MCF 10A (cell line): ENCODE data around the gene FRMD3. TPM values are rescaled to one million over a fixed set of nuclear protein-coding genes. Genes with fewer than 3 reads are reported as not detected.

Source experiments
- BruUV-seq: library from RNA; stranded (reverse); fragments of 400-500 nt; replicated peaks from 2 replicates; lab custom pipeline; 2021; lab: Mats Ljungman, UMichigan
- CTCF ChIA-PET: fragments of 300-600 bp; sonication (Branson Sonifier 250); formaldehyde crosslinking; extraction: SDS; loops from one replicate; lab custom pipeline; 2021; ENCODE audit warnings: antibody characterized with exemption, inconsistent platforms; lab: Yijun Ruan, JAX
- POLR2A ChIA-PET: fragments of 300-600, 350-650 bp; sonication (Branson Sonifier 250); formaldehyde crosslinking; extraction: SDS; loops from one replicate; lab custom pipeline; 2020; ENCODE audit warnings: antibody characterized with exemption, inconsistent platforms; lab: Yijun Ruan, JAX
- DNase-seq: peaks from one replicate; pipeline ENCODE4 v3.0.0-alpha.2; 2018; ENCODE audit not compliant: unreplicated experiment
- H3K27ac Mint-ChIP-seq: one replicate; pipeline ENCODE4 v1.8.0; 2022; ENCODE audit warnings: mild to moderate bottlenecking, low read depth, mixed read lengths; ENCODE audit not compliant: unreplicated experiment
- H3K27me3 Mint-ChIP-seq: one replicate; pipeline ENCODE4 v1.8.0; 2022; ENCODE audit warnings: mixed read lengths; ENCODE audit not compliant: insufficient read depth, unreplicated experiment
- H3K36me3 Mint-ChIP-seq: one replicate; pipeline ENCODE4 v1.8.0; 2022; ENCODE audit warnings: mild to moderate bottlenecking, moderate library complexity, mixed read lengths; ENCODE audit not compliant: insufficient read depth, unreplicated experiment
- H3K4me1 Mint-ChIP-seq: one replicate; pipeline ENCODE4 v1.8.0; 2022; ENCODE audit warnings: mixed read lengths; ENCODE audit not compliant: insufficient read depth, unreplicated experiment
- H3K4me3 Mint-ChIP-seq: one replicate; pipeline ENCODE4 v1.8.0; 2022; ENCODE audit warnings: mild to moderate bottlenecking, moderate library complexity, mixed read lengths; ENCODE audit not compliant: unreplicated experiment
- H3K9me3 Mint-ChIP-seq: one replicate; pipeline ENCODE4 v1.8.0; 2022; ENCODE audit warnings: mixed read lengths; ENCODE audit not compliant: unreplicated experiment
- intact Hi-C: fragments of 100-400 bp; cut with micrococcal nuclease; formaldehyde crosslinking; loops from 2 replicates; pipeline ENCODE4 v1.14.1; 2022
- total RNA-seq: library from RNA; stranded (reverse); gene quantifications from 2 replicates; pipeline ENCODE4 v1.2.3, GENCODE V29; 2022
- TF ChIP-seq, protein P1 (sequence below): fragments of 200-600 bp; IDR thresholded peaks from one replicate; pipeline ENCODE4 v1.8.0; 2022; ENCODE audit warnings: antibody characterized with exemption, mild to moderate bottlenecking; ENCODE audit not compliant: unreplicated experiment

FRMD3 gene
- total RNA-seq, 1 experiment from 2014 or later: 0.28 TPM

- no peak overlapping the region for H3K27ac Mint-ChIP-seq
- no peaks in the 10 kb centered on the region for H3K4me1 Mint-ChIP-seq
- no peaks in the 10 kb centered on the region for H3K27me3 Mint-ChIP-seq
- no TSS peak for BruUV-seq
- TF ChIP-seq, protein P1, sequence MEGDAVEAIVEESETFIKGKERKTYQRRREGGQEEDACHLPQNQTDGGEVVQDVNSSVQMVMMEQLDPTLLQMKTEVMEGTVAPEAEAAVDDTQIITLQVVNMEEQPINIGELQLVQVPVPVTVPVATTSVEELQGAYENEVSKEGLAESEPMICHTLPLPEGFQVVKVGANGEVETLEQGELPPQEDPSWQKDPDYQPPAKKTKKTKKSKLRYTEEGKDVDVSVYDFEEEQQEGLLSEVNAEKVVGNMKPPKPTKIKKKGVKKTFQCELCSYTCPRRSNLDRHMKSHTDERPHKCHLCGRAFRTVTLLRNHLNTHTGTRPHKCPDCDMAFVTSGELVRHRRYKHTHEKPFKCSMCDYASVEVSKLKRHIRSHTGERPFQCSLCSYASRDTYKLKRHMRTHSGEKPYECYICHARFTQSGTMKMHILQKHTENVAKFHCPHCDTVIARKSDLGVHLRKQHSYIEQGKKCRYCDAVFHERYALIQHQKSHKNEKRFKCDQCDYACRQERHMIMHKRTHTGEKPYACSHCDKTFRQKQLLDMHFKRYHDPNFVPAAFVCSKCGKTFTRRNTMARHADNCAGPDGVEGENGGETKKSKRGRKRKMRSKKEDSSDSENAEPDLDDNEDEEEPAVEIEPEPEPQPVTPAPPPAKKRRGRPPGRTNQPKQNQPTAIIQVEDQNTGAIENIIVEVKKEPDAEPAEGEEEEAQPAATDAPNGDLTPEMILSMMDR: no peak
- POLR2A ChIA-PET: no interaction called here
- no peaks in the 10 kb centered on the region for H3K36me3 Mint-ChIP-seq
- intact Hi-C loops: no loop called here
- DNase-seq: no peak
- CTCF ChIA-PET: interaction anchor here (0.6 to 0.9 kb wide), 2 partner anchors 12 to 26 kb away, joined by 3 read pairs; no protein-coding TSS in a partner anchor
- H3K9me3 Mint-ChIP-seq: no peaks in the 10 kb centered on the region
- no peak overlapping the region for H3K4me3 Mint-ChIP-seq
Observed at GRCh38 chr9:83557317-83557716, 19.1 kb upstream of the FRMD3 start.

GRCh38 chr9:83554278-83554677, 16.1 kb upstream of the FRMD3 start:
- Mint-ChIP-seq H3K4me3 (no peak overlapping the region), H3K27ac (no peak overlapping the region), H3K36me3 (no peaks in the 10 kb centered on the region), H3K27me3 (no peaks in the 10 kb centered on the region), H3K9me3 (no peaks in the 10 kb centered on the region), H3K4me1 (no peaks in the 10 kb centered on the region)
- intact Hi-C loops: no loop called here
- CTCF ChIA-PET: interaction anchor here (0.6 to 0.7 kb wide), 2 partner anchors 187 to 280 kb away, joined by 3 read pairs; no protein-coding TSS in a partner anchor
- TF ChIP-seq, protein P1: no peak
- POLR2A ChIA-PET: no interaction called here
- no peak for DNase-seq
- BruUV-seq: no TSS peak

- Mint-ChIP-seq H3K9me3 (no peaks in the 10 kb centered on the region), H3K27me3 (no peaks in the 10 kb centered on the region), H3K4me3 (no peak overlapping the region), H3K4me1 (peaks cover 5% of the 10 kb centered on the region), H3K36me3 (no peaks in the 10 kb centered on the region), H3K27ac (no peak overlapping the region)
- CTCF ChIA-PET: interaction anchor here (0.6 to 5.6 kb wide), 20 partner anchors 9 to 345 kb away, joined by 3 to 57 read pairs (median 4); no protein-coding TSS in a partner anchor
- intact Hi-C loops: loop anchor here (1.0 kb wide), 2 partner anchors 325 to 345 kb away; no protein-coding TSS in a partner anchor
- BruUV-seq: no TSS peak
- TF ChIP-seq, protein P1: peak; percentile 40
- POLR2A ChIA-PET: interaction anchor here (1.9 kb wide), 1 partner anchor 12 kb away, joined by 5 read pairs; no protein-coding TSS in a partner anchor
- DNase-seq: peak; percentile 65
Observed at GRCh38 chr9:83544002-83544698, 5.9 kb upstream of the FRMD3 start.

DNA sequence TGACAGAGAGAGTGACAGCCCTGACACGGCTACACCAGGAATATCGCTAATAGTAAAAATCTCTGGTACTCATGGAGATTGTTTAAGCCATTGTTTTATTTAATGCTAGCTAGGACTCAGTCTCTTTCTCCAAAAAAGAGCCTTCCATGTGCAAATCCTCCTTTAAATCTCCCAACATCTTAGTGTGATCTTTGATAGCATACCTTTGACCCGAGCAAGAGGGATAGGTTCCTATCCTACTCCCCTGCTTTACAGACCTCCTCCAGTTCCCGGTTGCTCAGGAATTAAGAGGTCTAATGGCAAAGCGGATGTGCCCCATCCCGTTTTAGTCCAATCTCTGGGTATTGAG, 663 bp upstream of the FRMD3 start:
- Mint-ChIP-seq H3K27ac (no peak overlapping the region), H3K36me3 (no peaks in the 10 kb centered on the region), H3K9me3 (no peaks in the 10 kb centered on the region), H3K27me3 (peaks cover 11% of the 10 kb centered on the region), H3K4me3 (peak overlapping the region; percentile 68), H3K4me1 (no peaks in the 10 kb centered on the region)
- intact Hi-C loops: loop anchor here (1.0 kb wide), 1 partner anchor 205 kb away; no protein-coding TSS in a partner anchor
- BruUV-seq: no TSS peak
- CTCF ChIA-PET: interaction anchor here (0.6 to 2.8 kb wide), 12 partner anchors 10 to 340 kb away, joined by 3 to 21 read pairs (median 4); no protein-coding TSS in a partner anchor
- DNase-seq: no peak
- TF ChIP-seq, protein P1: no peak
- POLR2A ChIA-PET: no interaction called here
